HG03097 (cell line): ENCODE data around the gene HS1BP3.

Experiments
- ATAC-seq: cut with Tn5 transposase; IDR thresholded peaks from one replicate; pipeline ENCODE4 v1.9.1; 2021; ENCODE audit not compliant: unreplicated experiment, low FRiP score

The HS1BP3 gene

DNA sequence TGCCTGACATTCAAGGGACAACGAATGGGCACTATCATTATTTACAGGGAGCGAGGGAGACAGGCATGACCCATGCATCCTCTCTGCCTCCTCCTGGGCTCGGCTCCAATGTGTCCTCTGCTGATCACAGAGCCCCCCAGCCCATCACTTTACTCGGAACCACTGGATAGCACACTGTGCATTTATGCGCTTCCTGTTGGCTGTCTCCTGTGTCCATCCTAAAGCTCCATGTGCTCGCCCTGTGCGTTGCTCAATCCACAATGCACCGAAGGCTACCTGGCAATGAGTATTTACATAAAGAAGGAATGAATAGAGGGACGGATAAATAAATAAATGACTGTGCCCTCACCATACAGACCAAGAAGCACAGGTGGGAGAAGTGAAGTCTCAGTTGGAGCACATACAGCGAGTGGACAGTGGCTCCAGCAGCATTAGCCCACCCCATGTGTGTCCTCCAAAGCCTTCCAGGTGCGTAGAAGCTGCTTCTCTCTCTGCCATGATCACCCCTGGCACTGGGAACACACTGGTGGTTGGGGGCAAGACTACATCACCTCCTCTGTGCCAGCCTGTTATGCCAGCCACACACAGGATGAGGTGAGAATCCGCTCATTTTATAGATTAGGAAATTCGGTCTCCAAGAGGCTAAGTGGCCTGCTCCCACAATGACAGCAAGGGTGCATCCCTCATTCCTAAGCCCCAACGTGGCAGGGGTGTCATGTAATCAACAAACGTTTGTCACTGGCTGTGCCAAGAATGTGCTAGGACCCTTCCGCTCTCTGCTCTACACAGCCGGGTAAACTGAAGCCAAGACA is 13.7 kb upstream of the HS1BP3 start:
- no peak for ATAC-seq

DNA sequence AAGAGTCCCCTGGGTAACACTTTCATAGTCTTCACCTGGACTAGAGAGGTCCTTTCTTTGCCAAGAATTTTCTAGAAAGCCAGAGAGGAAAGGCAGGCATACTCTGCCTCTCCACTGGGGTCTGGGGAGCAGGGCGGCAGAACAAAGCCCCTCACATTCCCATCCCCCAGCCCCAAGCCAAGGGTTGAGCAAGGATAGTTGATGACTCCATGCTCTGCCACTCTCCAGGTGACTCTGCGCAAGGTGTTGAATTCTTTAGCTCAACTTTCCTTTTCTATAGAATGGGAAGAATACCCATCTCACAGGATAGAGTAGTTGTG is 13.1 kb upstream of the HS1BP3 start:
- no peak for ATAC-seq

DNA sequence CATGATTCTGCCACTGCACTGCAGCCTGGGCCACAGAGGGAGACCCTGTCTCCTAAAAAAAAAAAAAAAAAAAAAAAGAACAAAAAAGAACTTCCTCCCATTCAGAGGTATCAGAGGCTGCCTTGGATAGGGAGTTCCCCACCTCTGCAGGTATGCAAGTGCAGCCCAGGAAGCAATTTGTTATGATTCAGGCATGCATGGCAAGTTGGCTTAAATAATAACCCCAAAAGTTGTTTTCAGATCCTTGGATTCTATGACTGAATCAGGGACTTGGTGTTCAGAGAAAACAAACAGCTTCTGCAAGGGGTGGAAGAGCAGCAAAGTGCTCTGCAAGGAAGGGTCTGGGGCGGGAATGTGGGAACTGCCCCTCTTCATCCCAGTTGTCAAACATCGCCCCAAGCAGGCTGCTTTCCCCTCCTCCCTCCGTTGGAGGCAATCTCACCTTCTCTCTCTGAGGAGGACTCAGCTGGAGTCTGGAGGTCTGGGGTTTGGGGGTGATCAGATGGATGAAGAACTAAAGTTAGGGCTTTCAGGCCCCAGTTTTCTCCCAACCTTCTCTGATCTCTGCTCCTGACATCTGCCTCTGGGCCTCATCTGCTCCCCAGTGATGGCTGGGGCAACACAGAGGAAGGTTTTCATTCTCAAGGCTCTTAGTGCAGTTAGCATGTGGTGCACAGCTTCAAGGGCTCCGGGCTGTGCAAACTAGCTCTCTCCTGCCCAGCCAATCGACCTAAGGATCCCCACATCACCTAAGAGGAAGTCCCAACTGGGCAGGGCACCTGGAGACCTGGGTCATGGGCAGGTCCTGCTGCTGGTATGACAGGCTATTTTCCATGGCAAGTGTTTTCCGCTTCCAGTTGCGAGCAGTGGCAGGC is 12.5 kb upstream of the HS1BP3 start:
- no peak for ATAC-seq

- no peak for ATAC-seq
These were observed 11.5 kb upstream of the HS1BP3 start for GRCh38 chr2:20662308-20662937.

GRCh38 chr2:20661421-20662307 is 10.8 kb upstream of the HS1BP3 start:
- ATAC-seq, result peak; percentile 58

DNA sequence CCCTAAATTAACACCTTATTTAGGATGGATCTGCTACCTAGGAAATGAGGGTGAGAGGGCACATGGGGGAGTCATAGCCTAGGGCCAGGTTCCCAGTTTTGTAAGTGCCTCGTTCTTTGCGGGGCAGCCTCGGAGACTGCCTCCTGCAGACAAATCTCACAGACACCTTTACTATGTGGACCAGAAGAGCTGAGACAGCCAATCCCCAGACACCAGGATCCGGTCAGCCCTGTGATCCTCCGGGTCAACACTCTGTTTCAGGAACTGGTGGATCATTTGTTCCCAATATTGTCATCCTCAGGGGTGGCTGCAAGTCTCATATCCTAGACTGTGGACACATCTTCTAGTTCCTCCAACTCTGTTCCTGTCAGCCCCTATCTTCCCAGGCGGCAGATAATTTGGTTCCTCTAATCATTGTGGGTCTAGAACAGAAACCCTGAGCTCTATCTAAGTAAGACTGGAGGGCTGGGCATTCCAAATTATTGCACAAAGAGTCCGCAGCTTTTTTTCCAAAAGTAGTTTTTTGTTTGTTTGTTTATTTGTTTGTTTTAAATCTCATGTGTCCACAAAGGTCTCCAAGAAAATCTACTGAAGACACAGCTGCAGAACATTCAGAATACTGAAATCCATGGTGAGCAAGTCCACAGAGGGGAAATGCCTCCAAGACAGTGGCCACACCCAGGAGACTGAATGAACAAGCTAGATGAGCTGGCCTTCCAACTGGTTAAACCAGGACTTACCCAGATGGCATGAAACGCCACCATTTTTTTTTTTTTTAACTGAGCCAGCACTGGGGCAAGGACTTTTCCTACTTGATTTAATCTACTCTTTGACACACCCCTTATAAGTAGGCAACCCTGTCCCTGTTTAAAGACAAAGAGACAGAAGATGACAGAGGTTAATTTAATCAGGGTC is 9.9 kb upstream of the HS1BP3 start:
- ATAC-seq, result no peak

DNA sequence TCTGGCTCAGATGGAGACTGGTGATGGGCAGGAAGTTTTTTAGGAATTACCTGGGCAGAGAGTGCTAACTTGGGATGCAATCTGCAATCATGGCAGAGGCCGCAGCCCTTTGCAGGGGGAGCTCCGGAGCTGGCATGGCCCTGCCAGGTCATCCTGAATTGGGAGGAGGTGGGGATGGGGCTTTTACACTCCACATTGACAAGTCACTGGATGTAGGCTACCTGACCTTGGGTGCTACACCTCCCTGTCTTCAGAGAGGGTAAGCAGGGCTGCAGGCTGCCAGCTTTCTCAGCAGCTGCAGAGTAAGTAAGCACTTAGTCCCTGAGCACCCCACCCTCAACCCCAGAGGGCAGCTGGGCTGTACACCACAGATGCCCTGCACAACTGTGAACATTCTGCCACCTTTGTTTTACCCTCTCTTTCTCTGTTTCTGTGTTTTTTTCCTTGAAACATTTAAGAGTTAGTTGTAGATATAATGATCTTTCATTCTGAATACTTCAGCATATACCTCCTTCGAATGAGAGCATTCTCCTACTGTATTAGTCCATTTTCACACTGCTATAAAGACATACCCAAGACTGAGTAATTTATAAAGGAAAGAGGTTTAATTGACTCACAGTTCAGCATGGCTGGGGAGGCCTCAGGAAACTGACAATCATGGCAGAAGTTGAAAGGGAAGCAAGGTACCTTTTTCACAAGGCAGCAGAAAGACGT is 6.8 kb upstream of the HS1BP3 start:
- ATAC-seq, result no peak

DNA sequence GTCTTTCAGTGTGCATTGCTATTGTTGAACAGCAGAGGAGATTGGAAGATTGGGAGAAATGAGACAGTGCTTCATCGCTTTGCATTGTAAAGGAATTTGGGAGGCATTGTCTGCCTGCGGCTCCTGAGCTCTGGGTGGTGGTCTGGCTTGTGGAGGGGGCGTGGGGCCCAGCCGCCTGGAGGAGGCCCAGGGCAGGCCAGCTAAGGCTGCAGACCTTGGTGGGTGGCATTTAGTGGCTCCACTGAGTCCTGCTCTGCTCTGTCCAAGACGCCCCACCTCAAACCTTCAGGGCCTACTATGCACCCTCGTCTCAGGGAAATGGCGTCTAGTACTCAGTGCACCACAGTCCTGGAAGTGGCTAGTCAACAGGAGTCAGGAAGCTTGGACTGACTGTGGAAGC is 5.7 kb upstream of the HS1BP3 start:
- no peak for ATAC-seq

GRCh38 chr2:20654535-20654813 is 3.6 kb upstream of the HS1BP3 start:
- ATAC-seq, result no peak

DNA sequence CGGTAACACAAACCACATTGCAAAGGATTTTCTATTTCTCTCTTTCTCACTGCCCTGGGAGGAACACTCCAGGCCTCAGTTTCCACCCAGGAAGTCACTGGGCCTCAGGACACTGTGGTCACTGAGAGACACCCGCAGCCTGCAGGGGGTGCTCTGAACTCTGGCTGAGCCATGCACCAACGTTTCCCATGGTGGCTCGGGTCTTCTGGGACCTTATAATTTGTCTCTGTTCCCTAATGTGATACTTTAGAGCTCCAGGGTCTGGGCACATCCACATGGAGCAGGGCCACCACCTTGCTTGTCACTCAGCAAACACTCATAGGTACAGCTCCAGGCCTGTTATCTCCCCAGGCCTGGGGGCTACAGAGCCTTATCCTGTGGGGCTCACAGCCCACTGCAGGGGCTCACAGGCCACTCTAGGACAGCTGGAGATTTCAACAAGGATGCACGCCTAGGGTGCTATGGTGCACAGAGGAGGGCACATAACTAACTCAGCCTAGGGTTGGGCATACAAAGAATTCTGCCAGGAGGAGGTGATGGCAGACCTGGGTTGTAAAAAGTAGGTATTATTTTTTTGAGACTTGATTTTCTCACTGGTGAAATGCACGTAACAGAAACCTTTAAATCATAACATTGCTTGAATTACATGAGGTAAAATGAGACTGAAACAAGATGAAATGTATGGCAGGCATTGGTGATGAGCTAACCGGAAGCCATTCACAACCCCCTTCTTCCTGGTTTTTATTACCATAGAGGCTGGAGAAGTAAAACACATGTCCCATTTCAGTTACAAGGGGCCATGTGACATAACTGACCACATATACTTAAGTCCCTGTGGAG is 3.0 kb upstream of the HS1BP3 start:
- ATAC-seq, result no peak

DNA sequence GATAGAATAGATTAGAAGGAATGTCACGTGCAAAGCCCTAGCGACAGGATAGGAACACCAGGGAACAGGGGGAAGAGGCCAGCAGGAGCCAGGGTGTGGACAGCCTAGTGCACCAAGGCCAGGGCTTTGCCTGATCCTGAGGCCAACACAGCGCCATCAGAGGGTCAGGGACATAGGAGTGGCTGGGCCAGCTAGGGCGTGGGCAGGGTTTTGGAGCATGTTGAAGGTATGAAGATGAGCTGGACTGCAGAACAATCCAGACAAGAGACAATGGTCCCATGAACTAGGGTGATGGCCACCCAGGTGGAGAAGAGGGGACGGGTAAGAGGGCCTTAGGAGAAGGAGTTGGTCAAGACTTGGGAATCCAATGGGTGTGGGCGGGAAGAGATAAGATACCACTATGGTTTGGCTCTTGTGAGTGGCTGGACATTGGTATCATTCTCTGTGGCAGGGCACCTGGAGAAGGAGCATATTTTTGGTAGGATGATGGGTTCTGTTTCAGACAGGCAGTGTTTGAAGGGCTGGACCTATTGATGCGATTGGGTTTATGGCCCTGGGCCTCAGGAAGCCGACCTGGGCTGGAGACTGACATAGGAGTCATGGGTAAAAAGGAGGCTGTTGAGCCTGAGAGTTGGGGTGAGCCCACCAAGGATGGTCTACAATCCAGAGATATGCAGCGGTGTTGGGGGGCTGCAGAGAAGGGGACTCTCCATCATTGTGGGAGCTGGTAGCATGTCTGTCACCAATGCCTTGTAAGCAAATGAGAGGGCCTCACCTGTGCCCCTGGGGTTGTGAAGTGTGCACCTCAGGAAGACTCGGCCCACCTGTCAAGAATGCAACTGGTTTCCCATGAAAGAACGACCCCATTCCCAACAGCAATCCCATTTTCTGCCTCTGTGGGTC is 2.0 kb upstream of the HS1BP3 start:
- ATAC-seq, result no peak

DNA sequence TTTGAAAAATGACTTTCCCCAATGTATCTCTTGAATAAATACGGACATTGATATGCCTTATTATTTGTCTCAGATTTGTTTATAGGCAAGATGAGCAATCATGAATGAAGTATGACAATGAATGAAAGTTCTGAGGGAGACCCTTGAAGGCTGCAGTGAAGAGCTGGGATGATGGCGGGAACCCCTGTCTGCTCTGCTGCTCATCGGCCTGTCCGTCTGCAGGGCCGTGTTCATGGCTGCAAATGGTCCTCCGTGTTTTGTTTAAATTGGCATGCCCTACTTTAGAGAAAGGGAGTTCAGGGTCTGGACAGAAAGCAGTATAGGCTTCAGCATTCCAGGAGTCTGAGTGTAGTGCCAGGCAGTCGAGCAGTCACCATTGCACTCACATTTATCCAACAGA is 1.2 kb upstream of the HS1BP3 start:
- ATAC-seq, result no peak

DNA sequence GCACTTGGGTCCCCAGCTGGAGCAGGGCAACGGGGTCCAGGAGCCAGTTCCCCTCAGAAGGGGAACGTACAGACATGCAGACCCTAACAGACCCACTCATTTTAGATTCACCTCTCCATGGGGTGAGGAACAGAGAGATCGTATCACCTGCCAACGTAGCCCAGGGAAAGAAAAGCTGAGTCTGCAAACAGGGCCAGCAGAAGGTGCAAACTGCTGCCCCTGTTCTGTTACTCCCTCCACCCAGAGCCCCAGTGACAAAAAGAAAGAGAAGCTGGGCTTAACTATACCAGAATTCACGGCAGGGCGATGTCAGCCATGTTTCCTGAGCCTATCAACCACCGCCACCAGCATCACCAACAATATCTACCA is 817 bp upstream of the HS1BP3 start:
- no peak for ATAC-seq

- peak; percentile 3 for ATAC-seq
These were observed 463 bp downstream of the HS1BP3 start for GRCh38 chr2:20650393-20650876.

- no peak for ATAC-seq
These were observed 922 bp downstream of the HS1BP3 start for GRCh38 chr2:20649976-20650375.

DNA sequence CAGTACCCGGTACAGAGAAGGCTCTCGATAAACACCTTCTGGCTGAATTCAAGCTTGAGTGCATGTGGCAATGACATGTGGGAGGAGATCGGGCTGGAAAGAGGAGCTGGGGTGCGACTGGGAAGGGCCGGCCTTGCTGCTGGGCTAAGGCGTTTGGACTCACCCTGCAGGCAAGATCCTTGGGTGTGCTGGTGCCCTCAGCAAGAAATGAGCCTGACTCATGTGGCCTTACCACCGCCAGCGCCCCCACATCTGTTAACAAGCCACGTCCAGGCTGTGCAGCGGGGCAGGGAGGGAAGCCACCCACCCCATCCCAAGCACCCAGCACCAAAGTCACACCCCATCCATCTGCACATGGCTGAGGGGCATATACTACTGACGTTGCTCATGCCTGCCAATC is 1.3 kb downstream of the HS1BP3 start:
- ATAC-seq, result no peak

- no peak for ATAC-seq
These were observed 2.1 kb downstream of the HS1BP3 start for GRCh38 chr2:20648831-20649230.
